GM21723 (cell line): ENCODE data around the gene PSMB4.
A peak's percentile ranks its signal among the peaks of the same experiment; 100 is the strongest.
"Not testable (repeated sequence)": the region's sequence is repeated elsewhere in the genome, so short reads cannot be mapped to it uniquely, and the experiment has no call there.

Experiments
- ATAC-seq: cut with Tn5 transposase; IDR thresholded peaks from one replicate; pipeline ENCODE4 v1.9.1; 2021; ENCODE audit warnings: mild to moderate bottlenecking, moderate library complexity; ENCODE audit not compliant: unreplicated experiment

PSMB4 gene

DNA sequence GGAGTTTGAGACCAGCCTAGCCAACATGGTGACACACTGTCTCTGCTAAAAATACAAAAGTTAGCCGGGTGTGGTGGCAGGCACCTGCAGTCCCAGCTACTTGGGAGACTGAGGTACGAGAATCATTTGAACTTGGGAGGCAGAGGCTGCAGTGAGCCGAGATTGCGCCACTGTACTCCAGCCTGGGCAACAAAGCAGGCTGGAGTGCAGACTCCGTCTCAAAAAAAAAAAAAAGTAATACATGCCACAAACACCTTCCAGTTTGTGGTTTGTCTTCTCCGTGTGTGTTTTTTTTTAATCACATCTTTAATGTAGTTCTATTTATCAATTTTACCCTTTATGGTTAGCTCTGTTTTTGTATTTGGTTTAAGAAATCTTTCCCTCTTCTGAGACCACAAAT is 37.6 kb downstream of the PSMB4 start:
- no peak for ATAC-seq

DNA sequence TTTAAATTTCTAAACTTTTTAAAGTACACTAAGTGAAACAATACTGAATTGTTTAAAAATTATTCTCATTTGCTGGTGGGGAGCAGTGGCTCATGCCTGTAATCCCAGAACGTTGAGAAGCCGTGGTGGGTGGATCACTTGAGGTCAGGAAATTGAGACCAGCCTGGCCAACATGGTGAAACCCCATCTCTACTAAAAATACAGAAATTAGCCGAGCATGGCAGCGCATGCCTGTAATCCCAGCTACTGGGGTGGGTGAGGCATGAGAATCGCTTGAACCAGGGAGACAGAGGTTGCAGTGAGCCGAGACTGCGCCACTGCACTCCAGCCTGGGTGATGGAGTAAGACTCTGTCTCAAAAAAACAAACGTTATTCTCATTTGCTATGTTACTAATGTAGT is 38.0 kb downstream of the PSMB4 start:
- ATAC-seq = not testable (repeated sequence)

- ATAC-seq = peak; percentile 71
These were observed 44.7 kb downstream of the PSMB4 start for GRCh38 chr1:151443846-151444782.

GRCh38 chr1:151444783-151445177 is 45.4 kb downstream of the PSMB4 start:
- ATAC-seq = no peak

GRCh38 chr1:151447696-151448095 is 48.3 kb downstream of the PSMB4 start:
- no peak for ATAC-seq
